Upper lobe of left lung (tissue), 6 donors: ENCODE results near the gene SCGB3A2. TPM values are rescaled to one million over a fixed set of nuclear protein-coding genes. Genes with fewer than 3 reads are reported as not detected.
A peak's percentile ranks its signal among the peaks of the same experiment; 100 is the strongest.

Source experiments
- ATAC-seq, 2 donors: fragments of 200-7000 bp; cut with Tn5 transposase; one replicate each; pipeline ENCODE4 v1.9.1; 2022; ENCODE audit warnings: mild to moderate bottlenecking in 2 of 2, moderate library complexity in 2 of 2; ENCODE audit not compliant: low FRiP score in 2 of 2
- DNase-seq, 2 donors: peaks; one replicate each; pipeline ENCODE4 v3.0.0-alpha.2; 2019 to 2020
- H3K27ac ChIP-seq, 4 donors: fragments of 200-600 bp; sonication (generic); one replicate each; pipeline ENCODE4 v1.5.1; 2016 to 2019
- H3K27me3 ChIP-seq, 4 donors: fragments of 200-600 bp; sonication (generic); one replicate each; pipeline ENCODE4 v1.5.1; 2017 to 2019
- H3K36me3 ChIP-seq, 4 donors: fragments of 200-600 bp; sonication (generic); one replicate each; pipeline ENCODE4 v1.5.1; 2016 to 2019
- H3K4me1 ChIP-seq, 4 donors: fragments of 200-600 bp; sonication (generic); one replicate each; pipeline ENCODE4 v1.5.1; 2018 to 2019
- H3K4me3 ChIP-seq, 4 donors: fragments of 200-600 bp; sonication (generic); one replicate each; pipeline ENCODE4 v1.5.1; 2017 to 2019; ENCODE audit warnings: mild to moderate bottlenecking in 2 of 4, moderate library complexity in 1 of 4
- H3K9me3 ChIP-seq, 4 donors: fragments of 200-600 bp; sonication (generic); one replicate each; pipeline ENCODE4 v1.5.1; 2018 to 2019
- EP300 ChIP-seq, 4 donors: sonication (generic); formaldehyde crosslinking; IDR thresholded peaks; one replicate each; pipeline ENCODE4 v1.5.1; 2017; ENCODE audit warnings: antibody characterized with exemption in 4 of 4, control low read depth in 2 of 4
- POLR2A ChIP-seq, 4 donors: fragments of 450-650 bp; IDR thresholded peaks; one replicate each; pipeline ENCODE4 v1.5.1; 2016 to 2017; ENCODE audit warnings: antibody characterized with exemption in 4 of 4, mild to moderate bottlenecking in 2 of 4
- POLR2AphosphoS5 ChIP-seq, 2 donors: sonication (generic); formaldehyde crosslinking; IDR thresholded peaks; one replicate each; pipeline ENCODE4 v1.5.1; 2017; ENCODE audit warnings: antibody characterized with exemption in 2 of 2
- WGBS, 2 donors: methylation state at CpG; one replicate each; pipeline ENCODE4 v1.1.5; 2017 to 2018; 5-methylcytosine and 5-hydroxymethylcytosine counted together
- total RNA-seq, 6 donors: library from RNA; depleted of rRNA in 4 of 6; stranded (reverse); fragments of >200 nt in 4 of 6; gene quantifications; one replicate each; pipeline versions ENCODE4 v1.1.0 to v1.2.1, GENCODE V29; 2016 to 2021
- TF ChIP-seq, protein P1 (sequence below), 6 experiments: fragments of 450-650 bp in 4 of 6; fragments of 200-600 bp in 2 of 6; sonication (generic) in 2 of 6; IDR thresholded peaks; one replicate each; pipeline ENCODE4 v1.5.1; 2016 to 2019; ENCODE audit warnings: antibody characterized with exemption in 6 of 6
- donor health status: DM: no; HTN: no; CAD: no; lungs with moderate emphysema.
- donor health status: DM: no; HTN: yes; CAD: no; lungs with severe emphysema.

Gene SCGB3A2, protein sequence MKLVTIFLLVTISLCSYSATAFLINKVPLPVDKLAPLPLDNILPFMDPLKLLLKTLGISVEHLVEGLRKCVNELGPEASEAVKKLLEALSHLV
- total RNA-seq, result 1,000 to 10,000 TPM in 1 of 6 donors, 100 to 1,000 TPM in 5; 324 to 1,419 (median 520) TPM

DNA sequence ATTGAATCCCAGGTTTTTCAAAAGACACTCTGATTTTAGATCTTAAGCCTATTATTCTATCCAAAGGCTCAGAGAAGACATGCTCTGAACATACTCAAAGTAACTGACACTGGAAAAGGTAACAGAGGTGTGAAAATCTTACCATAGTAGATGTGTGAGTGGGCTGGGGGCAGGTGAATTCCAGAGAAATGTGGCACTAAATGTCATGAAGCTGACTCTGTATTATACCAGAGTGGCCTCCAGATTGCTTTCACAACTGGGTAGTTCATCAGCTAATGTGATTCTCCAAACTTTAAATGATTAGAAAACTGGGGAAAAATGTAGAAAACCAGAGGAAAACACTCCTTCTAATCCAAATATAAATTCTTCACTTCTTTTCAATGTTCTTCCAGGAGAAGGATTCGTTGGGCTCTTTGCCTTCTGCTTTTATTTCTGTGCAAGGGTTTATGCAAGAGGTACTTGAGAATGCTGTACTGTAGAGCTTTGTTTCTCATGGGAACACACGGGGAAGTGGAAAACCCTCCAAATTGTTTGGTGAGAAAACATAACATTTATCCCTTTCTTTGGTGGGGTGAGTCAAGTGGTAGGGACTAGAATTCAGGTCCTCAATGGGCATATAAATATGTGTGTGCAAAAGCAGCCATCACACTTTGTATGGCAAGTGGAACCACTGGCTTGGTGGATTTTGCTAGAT lies at the start of gene SCGB3A2:
Gene SCGB3A2, plus strand, starts transcription at position 646 of the 694 bp plus-strand sequence. CDS start 93 bp downstream, outside the sequence.
- DNase-seq, result no peak
- 46 to 53% methylated on average over 2 of the region's 2 CpGs for WGBS, 2 donors

DNA sequence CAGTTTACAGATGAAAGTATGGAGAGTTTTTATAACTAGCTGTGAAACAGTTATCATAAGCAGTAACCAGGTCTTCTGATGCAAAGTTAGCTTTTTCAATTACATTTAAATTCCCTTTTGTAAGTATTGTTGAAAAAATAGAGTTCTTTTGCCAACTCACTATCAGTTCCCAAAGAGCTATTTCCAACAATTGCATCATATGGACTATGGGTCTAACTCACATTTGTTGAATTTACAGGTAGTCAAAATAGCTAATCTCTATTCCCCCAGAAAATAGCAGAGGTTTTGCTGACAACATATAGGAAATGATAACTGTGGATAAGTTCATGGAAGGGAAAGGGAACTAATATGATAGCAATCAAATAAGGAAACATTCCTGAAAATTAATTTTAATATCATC lies 48.5 kb upstream of the SCGB3A2 start:
- DNase-seq, result no peak
- H3K27me3 ChIP-seq, result no peaks in the 10 kb centered on the region

More for the DNA sequence above, at the start of gene SCGB3A2:
- Histone ChIP-seq H3K4me1 (no peaks in the 10 kb centered on the region), H3K27ac (peak within 1 kb of the TSS in 2 of 4 donors; percentile 37 to 52), H3K4me3 (peak within 1 kb of the TSS in 2 of 4 donors; percentile 16 to 36), H3K9me3 (no peaks in the 10 kb centered on the region), H3K36me3 (no peaks in the 10 kb centered on the region), H3K27me3 (no peaks in the 10 kb centered on the region)
- TF ChIP-seq, protein P1, sequence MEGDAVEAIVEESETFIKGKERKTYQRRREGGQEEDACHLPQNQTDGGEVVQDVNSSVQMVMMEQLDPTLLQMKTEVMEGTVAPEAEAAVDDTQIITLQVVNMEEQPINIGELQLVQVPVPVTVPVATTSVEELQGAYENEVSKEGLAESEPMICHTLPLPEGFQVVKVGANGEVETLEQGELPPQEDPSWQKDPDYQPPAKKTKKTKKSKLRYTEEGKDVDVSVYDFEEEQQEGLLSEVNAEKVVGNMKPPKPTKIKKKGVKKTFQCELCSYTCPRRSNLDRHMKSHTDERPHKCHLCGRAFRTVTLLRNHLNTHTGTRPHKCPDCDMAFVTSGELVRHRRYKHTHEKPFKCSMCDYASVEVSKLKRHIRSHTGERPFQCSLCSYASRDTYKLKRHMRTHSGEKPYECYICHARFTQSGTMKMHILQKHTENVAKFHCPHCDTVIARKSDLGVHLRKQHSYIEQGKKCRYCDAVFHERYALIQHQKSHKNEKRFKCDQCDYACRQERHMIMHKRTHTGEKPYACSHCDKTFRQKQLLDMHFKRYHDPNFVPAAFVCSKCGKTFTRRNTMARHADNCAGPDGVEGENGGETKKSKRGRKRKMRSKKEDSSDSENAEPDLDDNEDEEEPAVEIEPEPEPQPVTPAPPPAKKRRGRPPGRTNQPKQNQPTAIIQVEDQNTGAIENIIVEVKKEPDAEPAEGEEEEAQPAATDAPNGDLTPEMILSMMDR (IDR thresholded peaks at IDR 0.05), result no peak
- peak in 1 of 4 donors; percentile 53 for TF ChIP-seq POLR2A (IDR thresholded peaks at IDR 0.05)
- ATAC-seq, result no peak

DNA sequence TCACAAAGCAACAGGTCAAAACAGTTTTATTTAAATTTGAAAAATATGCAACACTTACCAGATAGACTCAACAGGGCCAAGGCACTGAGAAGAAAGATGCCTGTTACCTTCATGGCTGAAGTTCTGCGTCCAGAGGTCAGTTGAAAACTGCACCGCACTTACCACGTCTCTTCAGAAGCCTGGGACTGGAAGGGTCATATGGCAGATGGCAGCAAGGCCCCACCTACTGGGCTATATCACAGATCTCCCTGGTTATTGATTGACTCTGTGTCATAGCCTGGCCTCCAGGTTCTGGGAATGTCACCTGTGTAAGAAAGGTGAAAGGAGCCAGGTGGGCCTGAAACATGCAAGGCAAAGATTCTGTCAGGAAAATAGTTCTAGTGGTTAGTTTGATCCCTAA lies 47.0 kb upstream of the SCGB3A2 start, which contains the start of gene SPINK1:
Gene SPINK1, minus strand, starts transcription at position 207 of the 400 bp plus-strand sequence. Its CDS starts 94 bp downstream, at position 113.
- Histone ChIP-seq H3K27me3 (no peaks in the 10 kb centered on the region), H3K9me3 (no peaks in the 10 kb centered on the region), H3K36me3 (no peaks in the 10 kb centered on the region), H3K27ac (no peak within 1 kb of the TSS), H3K4me3 (no peak within 1 kb of the TSS), H3K4me1 (no peaks in the 10 kb centered on the region)
- 95 to 96% methylated on average over 3 of the region's 3 CpGs for WGBS, 2 donors
- DNase-seq (no peak), ATAC-seq (no peak)
- TF ChIP-seq POLR2AphosphoS5 (IDR thresholded peaks at IDR 0.05) (no peak), POLR2A (IDR thresholded peaks at IDR 0.05) (no peak), EP300 (IDR thresholded peaks at IDR 0.05) (no peak)
- TF ChIP-seq, protein P1 (IDR thresholded peaks at IDR 0.05), result no peak

More for the DNA sequence above, 48.5 kb upstream of the SCGB3A2 start:
- TF ChIP-seq POLR2AphosphoS5 (IDR thresholded peaks at IDR 0.05), result no peak
- Histone ChIP-seq H3K4me3 (no peak overlapping the region), H3K4me1 (no peaks in the 10 kb centered on the region), H3K9me3 (no peaks in the 10 kb centered on the region), H3K27ac (no peak overlapping the region), H3K36me3 (no peaks in the 10 kb centered on the region)
- ATAC-seq, result no peak

DNA sequence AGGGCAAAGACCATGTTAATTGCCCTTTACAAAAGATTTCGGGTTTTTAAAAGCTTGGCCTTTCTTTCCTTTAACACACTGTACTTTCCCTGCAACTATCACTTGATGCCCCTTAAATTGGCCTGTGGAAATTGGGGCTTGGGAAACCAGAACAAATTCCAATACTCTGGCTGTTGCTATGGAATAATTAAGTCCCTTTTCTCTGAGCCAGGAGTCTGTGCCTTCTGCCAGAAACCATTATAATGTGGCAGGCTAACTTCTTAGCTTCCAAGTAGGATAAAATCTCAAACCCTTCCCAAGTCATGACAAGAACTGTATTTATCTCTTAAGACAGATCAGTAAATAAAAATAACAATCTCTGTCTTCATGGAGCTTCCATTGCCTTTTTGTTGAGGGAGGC lies 46.0 kb upstream of the SCGB3A2 start:
- no peaks in the 10 kb centered on the region for H3K4me1 ChIP-seq
- H3K27ac ChIP-seq, result no peak overlapping the region
- no peaks in the 10 kb centered on the region for H3K27me3 ChIP-seq
- H3K4me3 ChIP-seq, result no peak overlapping the region
- no peak for DNase-seq
- H3K9me3 ChIP-seq, result no peaks in the 10 kb centered on the region
- H3K36me3 ChIP-seq, result no peaks in the 10 kb centered on the region
- TF ChIP-seq POLR2A (IDR thresholded peaks at IDR 0.05) (no peak), EP300 (IDR thresholded peaks at IDR 0.05) (no peak), POLR2AphosphoS5 (IDR thresholded peaks at IDR 0.05) (no peak)
- TF ChIP-seq, protein P1 (IDR thresholded peaks at IDR 0.05), result no peak
- no peak for ATAC-seq
- WGBS, 2 donors, result 76 to 94% methylated on average over 1 of the region's 1 CpG

DNA sequence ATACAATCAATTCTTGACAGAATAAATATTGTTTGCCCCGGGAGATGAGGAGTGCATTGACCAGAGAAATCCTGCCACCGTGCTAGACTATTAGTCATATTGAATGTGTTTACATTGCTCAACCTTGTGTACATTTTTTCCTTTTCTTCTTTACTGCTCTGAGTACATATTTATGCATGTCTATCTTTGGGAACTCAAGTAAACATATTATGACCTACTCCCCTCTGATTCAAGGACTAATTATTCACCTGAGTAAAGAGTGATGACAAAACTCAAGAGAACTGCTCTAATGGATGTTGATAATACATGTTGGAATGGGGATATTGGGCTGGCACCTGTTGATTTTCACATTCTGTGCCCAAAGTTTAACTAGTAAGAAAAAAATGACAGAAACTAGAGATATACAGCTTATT lies 43.1 kb upstream of the SCGB3A2 start:
- WGBS, 2 donors, result 32 to 34% methylated on average over 2 of the region's 2 CpGs
- H3K36me3 ChIP-seq, result no peaks in the 10 kb centered on the region
- TF ChIP-seq POLR2A (IDR thresholded peaks at IDR 0.05) (no peak), POLR2AphosphoS5 (IDR thresholded peaks at IDR 0.05) (no peak), EP300 (IDR thresholded peaks at IDR 0.05) (no peak)
- TF ChIP-seq, protein P1 (IDR thresholded peaks at IDR 0.05), result no peak
- no peak for ATAC-seq
- no peak overlapping the region for H3K4me3 ChIP-seq
- no peaks in the 10 kb centered on the region for H3K4me1 ChIP-seq
- no peak overlapping the region for H3K27ac ChIP-seq
- H3K27me3 ChIP-seq, result no peaks in the 10 kb centered on the region
- no peaks in the 10 kb centered on the region for H3K9me3 ChIP-seq
- DNase-seq, result no peak
